ENCODE data around the gene DDX39B.

Gene DDX39B

GRCh38 chr6:31586599-31587281 lies 44.9 kb upstream of the DDX39B start (continued):
- no peak for TF ChIP-seq SP3 (tag by site-specific recombination; IDR thresholded peaks at IDR 0.05)
- no peak for TF ChIP-seq ZNF558 (tag by site-specific recombination; IDR thresholded peaks at IDR 0.05)
- no peak for TF ChIP-seq ZBTB21 (tag by site-specific recombination; IDR thresholded peaks at IDR 0.05)
- TF ChIP-seq ZNF571 (tag by site-specific recombination; IDR thresholded peaks at IDR 0.05) = no peak
- peak; percentile 13; the same call in 1 of the 2 replicates for TF ChIP-seq GLIS2 (tag by site-specific recombination; IDR thresholded peaks at IDR 0.05)
- no peak for TF ChIP-seq SALL2 (tag by site-specific recombination; IDR thresholded peaks at IDR 0.05; ENCODE audit: borderline replicate concordance)
- TF ChIP-seq ZNF776 (tag by site-specific recombination; IDR thresholded peaks at IDR 0.05; ENCODE audit: borderline replicate concordance) = no peak
- TF ChIP-seq TCF7L2 (IDR thresholded peaks at IDR 0.05; ENCODE audit: borderline replicate concordance, low read depth, low read length) = no peak
- no peak for TF ChIP-seq ZNF2 (tag by site-specific recombination; IDR thresholded peaks at IDR 0.05)
- TF ChIP-seq ZSCAN18 (tag by site-specific recombination; IDR thresholded peaks at IDR 0.05) = no peak
- TF ChIP-seq AEBP2 (tag by site-specific recombination; IDR thresholded peaks at IDR 0.05; ENCODE audit: borderline replicate concordance) = no peak
- no peak for TF ChIP-seq BCL6B (tag by site-specific recombination; IDR thresholded peaks at IDR 0.05)
- peak; percentile 60 for TF ChIP-seq ZFHX2 (tag by site-specific recombination; conservative IDR thresholded peaks at IDR 0.05)
- TF ChIP-seq ZNF362 (tag by site-specific recombination; IDR thresholded peaks at IDR 0.05) = no peak
- TF ChIP-seq ZNF214 (tag by site-specific recombination; IDR thresholded peaks at IDR 0.05; ENCODE audit: borderline replicate concordance) = no peak
- no peak for TF ChIP-seq ZNF292 (tag by site-specific recombination; IDR thresholded peaks at IDR 0.05; ENCODE audit: borderline replicate concordance, low read depth)
- no peak for TF ChIP-seq ZNF302 (tag by site-specific recombination; IDR thresholded peaks at IDR 0.05; ENCODE audit: low read depth)
- no peak for TF ChIP-seq SETDB1 (IDR thresholded peaks at IDR 0.05; ENCODE audit: insufficient read length, low read length)
- no peak for TF ChIP-seq ZFP37 (tag by site-specific recombination; IDR thresholded peaks at IDR 0.05)
- TF ChIP-seq OVOL3 (tag by site-specific recombination; IDR thresholded peaks at IDR 0.05) = no peak
- no peak for TF ChIP-seq ZNF121 (tag by site-specific recombination; IDR thresholded peaks at IDR 0.05)
- TF ChIP-seq ZBTB1 (tag by site-specific recombination; IDR thresholded peaks at IDR 0.05) = no peak

GRCh38 chr6:31586008-31586407 lies 44.2 kb upstream of the DDX39B start, which contains the start of gene LST1:
Gene LST1 (plus strand): TSS chr6:31586277. CDS start chr6:31587300, 1,023 bp downstream.
- POLR2A ChIA-PET = no interaction called here
- CTCF ChIA-PET = interaction anchor here (0.6 to 18.7 kb wide), 15 partner anchors 8 to 390 kb away, joined by 3 to 518 read pairs (median 3); partner anchors contain the start of genes ATP6V1G2, NCR3, NFKBIL1 and TNF
- H3K4me3 ChIP-seq (ENCODE audit: low read depth, low read length) = no peak within 1 kb of the TSS

More at GRCh38 chr6:31586008-31586407, 44.2 kb upstream of the DDX39B start, which contains the start of gene LST1:
- no peak for TF ChIP-seq ZNF10 (tag by site-specific recombination; IDR thresholded peaks at IDR 0.05)
- no peak for TF ChIP-seq PRDM4 (tag by site-specific recombination; IDR thresholded peaks at IDR 0.05)
- TF ChIP-seq KLF17 (tag by site-specific recombination; IDR thresholded peaks at IDR 0.05) = no peak
- no peak for TF ChIP-seq ZNF280C (tag by site-specific recombination; IDR thresholded peaks at IDR 0.05)
- H3K27ac ChIP-seq (ENCODE audit: extremely low read depth, low read depth, low read length) = no peak within 1 kb of the TSS
- peaks cover 4% of the 10 kb centered on the region; the same call in 1 of the 2 replicates for H3K4me1 ChIP-seq (ENCODE audit: control insufficient read depth, insufficient read depth, low read length)
- H3K9me3 ChIP-seq (ENCODE audit: control insufficient read depth, insufficient read depth, low read depth, low read length) = no peaks in the 10 kb centered on the region
- no peaks in the 10 kb centered on the region for H3K36me3 ChIP-seq (ENCODE audit: control insufficient read depth in 2 of 2, insufficient read depth in 1 of 2, low read length in 2 of 2)
